HG03432 (cell line): ENCODE results near the gene RIMBP2.

Experiments used
- ATAC-seq: cut with Tn5 transposase; IDR thresholded peaks from one replicate; pipeline ENCODE4 v1.9.1; 2021; ENCODE audit warnings: mild to moderate bottlenecking, moderate library complexity; ENCODE audit not compliant: unreplicated experiment

Gene RIMBP2

DNA sequence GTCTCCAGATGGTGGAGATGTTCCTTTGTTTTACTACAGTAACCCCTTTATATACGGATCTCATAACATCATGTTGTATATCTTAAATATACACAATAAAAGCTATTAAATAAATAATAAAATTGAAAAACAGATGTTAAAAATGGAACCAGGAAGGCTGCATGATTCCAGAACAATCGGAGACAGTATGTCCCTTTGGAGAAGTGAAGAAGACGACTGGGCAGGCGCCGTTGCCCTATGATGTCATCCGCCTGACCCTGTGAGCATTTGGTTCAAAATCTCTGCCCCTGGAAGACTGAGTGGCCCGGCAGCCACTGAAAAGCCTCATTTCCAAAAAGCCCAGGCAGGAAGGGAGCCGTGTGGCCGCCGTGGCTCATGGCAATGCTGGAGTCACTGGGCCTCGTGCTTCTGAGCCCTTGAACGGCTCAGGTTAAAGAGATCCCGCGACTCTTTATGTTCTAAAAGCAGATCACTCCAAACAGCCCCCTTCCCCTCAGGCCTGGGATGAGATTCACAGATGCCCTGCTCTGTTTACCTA is 30.8 kb downstream of the RIMBP2 start:
- ATAC-seq: no peak

DNA sequence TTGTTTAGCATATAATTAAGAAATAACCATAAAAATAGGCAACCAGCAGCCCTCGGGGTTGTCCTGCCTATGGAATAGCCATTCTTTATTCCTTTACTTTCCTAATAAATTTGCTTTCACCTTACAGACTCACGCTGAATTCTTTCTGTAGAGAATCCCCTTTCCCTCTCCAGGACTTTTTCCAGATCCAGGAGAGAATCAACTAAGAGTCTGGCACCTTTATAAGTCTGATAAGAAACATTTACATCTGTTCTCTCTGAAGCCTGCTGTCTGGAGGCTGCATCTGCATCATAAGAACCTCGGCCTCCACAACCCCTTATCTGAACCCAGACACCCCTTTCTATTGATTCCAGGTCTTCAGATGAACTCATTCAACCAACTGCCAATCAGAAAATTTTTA is 32.3 kb downstream of the RIMBP2 start:
- no peak for ATAC-seq

DNA sequence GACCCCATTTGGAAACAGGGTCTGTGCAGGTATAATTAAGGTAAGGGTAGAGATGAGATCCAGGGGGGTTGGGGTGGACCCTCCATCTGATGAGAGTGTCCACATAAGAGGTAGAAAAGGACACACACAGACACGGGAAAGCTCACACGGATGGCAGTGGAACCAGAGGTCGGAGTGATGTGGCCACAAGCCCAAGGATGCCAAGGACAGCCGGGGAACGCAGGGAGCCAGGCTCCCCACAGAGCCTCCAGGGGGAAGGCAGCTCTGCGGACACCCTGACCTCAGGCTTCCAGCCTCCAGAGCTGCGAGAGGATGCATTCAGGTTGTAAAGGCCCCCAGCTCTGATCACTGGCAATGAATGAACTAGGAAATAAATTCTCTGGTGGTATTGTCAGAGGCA is 33.0 kb downstream of the RIMBP2 start:
- no peak for ATAC-seq

DNA sequence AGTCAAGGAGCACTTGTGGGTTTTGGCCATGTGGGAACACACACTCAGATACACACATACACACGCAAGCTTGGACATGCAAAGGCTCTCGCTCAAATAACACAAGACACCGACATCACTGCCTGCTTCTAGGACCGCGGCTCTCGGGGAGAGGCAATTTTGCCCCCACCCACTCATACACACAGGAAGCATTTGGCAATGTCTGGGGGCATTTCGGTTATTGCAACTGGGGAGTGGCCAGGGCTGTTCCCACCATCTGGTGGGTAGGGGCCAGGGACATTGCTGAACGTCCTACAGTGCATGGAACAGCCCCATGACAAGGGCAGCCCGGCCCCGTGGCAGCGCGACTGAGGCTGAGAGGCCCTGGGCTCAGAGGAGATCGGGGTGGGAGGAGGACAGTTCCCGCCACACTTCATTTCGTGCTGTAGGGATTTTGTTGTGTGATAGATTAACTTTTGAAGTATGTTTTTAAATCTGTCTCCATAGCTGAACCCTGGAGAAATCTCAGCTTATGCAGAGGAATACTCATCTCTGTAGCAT is 35.6 kb downstream of the RIMBP2 start:
- ATAC-seq: no peak

DNA sequence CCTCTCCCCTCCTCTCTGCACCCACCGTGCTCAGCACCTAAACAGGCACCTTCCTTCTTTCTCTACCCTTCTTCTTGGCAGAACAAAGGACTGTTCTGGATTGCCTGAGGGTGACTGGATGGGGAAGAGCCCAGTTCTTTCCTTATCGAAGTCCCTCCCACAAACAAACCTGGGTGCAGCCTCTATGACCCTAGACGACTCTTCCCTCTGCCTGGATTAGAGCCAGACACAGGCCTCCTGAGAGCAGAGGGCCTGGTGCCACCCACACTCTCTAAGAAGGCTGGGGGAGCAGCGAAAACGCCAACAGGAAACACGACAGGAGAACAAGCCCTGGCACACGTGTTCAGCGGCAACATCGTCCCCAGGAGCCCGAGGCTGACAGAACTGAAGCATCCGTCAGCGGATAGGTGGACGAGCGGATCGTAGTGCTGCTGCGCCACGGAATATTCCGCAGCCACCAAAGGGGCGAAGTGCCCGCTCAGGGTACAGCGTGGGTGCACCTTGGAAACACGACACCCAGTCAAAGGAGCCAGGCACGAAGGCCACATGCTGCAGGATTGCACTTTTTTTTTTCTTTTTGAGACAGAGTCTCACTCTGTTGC is 38.0 kb downstream of the RIMBP2 start:
- ATAC-seq: no peak

DNA sequence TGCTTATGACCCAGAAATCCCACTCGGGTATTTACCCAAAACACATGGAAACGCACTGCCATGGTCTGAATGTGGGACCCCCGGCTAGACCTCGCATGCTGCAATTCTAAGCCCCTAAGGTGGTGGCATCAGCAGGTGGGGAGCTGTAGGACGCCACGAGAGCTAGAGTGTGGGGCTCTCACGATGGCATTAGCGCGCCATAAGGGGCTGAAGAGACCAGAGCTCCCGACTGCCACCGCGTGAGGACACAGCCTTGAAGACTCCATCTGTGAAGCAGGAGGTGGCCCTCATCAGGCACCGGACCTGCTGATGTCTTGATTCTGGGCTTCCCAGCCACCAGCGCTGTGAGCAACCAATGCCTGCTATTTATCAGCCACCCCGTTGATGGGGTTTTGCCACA is 40.3 kb downstream of the RIMBP2 start:
- no peak for ATAC-seq

DNA sequence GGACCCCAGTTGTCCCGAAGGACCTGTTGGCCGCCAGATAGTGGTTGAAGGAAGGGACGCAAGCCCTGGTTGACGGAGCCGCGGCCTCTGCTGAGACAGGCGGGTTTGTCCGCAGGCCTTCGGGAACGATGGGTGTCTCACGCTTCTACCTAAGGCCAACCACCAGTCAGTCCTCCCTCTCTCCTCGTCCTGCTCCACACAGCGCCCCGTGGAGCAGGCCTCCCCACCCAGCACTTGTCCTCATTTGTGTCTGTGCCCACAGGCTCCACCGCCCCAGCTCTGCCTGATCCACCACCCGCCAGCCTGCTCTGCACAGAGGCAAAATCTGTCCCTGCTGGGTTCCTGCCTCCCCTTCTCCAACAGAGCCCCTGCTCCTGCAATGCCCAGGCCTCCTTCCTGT is 41.0 kb downstream of the RIMBP2 start:
- no peak for ATAC-seq

DNA sequence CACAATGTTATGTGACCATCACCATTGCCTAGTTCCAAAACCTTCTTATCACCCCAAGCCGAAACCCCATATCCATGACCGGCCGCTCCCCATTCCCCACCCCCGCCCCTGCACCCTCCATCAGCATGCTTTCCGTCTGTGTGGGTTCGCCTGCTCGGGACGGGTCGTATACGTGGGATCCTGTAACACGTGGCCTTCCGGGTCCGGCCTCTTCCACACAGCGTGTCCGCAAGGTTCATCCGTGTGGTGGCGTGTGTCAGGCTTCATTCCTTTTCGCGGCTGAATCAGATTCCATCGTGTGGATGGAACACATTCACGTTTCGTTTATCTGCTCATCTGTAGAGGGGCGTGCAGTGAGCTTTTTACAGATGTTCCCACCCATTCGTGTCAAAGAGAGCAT is 41.4 kb downstream of the RIMBP2 start:
- no peak for ATAC-seq

DNA sequence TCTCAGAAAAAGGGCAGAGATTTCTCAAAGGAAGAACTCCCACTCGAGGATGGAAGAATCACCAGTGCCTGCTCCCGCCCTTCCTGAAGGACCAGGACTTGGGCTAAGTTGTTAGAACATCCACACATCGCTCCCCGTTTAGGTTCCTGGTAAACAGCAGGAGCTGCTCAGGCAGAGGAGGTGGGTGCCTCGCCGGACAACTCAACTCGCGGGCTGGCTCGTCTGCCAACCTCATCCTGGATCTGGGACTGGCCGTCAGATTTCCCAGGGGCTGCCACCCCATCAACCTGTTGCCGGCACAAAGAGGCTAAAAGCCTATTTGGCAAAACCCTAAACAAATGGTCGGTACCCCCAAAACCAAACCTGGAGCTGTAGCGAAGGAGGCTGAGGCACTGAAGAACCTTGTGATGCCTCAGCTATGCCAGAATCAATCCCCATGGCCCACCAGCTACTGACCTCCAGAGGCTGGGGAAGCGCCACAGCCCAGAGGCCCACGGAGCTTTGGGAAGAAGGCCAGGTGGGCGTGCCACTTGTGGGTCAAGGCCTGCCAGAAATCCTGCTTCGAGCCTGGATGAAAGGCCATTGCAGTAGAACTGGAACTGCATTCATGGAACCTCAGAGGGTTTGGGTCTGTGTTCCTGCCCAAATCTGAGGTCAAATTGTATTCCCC is 42.9 kb downstream of the RIMBP2 start:
- ATAC-seq: no peak

DNA sequence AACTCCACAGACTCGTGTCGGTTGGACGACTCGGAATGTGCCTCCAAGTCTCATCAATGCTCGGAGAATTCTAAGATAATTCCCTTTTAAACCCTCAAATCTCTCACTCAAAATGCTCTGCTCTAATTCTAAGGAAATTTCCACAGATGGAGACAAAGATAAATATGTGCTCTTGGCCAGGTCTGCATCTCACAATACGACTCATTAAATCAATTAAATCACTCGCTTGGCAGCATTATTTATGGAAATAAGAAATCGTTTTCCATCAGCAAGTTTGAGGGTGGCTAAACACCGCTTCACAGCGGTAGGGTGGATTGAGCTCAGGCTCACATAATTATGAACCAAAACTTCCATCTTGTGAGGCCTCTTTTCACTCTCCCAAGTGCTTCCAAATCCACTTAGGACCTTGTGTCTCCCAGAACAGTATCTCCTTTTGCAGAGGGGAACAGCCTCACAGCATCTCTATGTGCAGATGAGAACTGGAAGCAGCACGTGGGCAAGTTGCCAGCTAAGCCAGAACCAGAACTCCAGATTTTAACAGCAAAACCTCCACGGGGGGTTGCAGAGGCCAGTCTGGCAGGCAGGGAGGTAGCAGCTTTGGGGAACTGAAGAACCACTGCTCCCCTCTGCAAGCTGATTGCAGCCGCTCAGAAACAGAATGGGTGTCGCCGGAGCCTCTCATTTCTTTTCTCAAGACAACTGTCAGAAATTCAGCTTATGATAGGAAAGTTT is 43.8 kb downstream of the RIMBP2 start:
- ATAC-seq: no peak

DNA sequence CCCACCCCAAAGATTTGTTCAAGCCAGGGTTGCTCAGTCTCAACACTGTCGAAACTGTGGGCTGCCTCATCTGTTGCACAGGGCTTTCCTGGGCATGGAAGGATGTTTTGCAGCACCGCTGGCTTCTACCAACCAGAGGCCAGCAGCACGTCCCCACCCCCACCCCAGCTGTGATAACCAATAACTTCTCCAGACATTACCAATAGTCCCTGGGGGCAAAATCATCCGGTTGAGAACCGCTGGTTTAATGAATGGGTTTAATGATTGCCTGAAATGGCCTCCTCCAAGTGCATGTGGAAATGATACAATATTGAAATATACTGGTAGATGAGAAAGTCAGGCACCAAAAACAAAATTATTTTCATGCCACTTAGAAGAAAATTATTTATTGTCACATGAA is 44.5 kb downstream of the RIMBP2 start:
- no peak for ATAC-seq

DNA sequence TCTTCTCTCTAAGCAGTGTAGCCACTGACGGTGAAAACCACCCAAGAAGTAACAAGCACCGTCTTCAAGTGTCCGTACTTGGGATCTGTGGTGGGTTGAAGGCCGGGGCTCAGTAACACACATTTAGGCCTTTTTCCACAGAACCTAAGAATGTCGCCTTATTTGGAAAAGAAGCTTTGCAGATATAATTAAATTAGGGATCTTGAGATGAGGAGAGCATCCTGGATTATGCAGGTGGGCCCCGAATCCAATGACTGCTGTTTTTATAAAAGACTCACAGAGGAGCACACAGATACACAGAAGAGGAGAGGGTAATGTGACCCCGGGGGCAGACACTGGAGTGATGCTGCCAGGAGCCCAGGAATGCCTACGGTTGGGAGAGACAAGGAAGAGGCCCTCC is 46.3 kb downstream of the RIMBP2 start:
- no peak for ATAC-seq

DNA sequence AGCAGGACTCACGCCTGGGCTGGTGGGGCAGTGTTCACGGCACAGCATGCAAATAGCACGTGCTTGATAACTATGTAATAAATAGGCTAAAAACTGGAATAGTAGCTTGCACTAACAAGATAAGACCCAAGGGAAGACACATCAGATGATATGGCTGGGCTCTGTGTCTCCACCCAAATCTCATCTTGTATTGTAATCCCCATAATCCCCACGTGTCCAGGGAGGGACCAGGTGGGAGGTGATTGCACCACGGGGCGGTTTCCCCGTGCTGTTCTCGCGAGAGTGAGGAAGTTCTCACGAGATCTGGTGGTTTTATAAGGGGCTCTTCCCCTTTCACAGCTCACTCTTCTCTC is 46.9 kb downstream of the RIMBP2 start:
- ATAC-seq: no peak

DNA sequence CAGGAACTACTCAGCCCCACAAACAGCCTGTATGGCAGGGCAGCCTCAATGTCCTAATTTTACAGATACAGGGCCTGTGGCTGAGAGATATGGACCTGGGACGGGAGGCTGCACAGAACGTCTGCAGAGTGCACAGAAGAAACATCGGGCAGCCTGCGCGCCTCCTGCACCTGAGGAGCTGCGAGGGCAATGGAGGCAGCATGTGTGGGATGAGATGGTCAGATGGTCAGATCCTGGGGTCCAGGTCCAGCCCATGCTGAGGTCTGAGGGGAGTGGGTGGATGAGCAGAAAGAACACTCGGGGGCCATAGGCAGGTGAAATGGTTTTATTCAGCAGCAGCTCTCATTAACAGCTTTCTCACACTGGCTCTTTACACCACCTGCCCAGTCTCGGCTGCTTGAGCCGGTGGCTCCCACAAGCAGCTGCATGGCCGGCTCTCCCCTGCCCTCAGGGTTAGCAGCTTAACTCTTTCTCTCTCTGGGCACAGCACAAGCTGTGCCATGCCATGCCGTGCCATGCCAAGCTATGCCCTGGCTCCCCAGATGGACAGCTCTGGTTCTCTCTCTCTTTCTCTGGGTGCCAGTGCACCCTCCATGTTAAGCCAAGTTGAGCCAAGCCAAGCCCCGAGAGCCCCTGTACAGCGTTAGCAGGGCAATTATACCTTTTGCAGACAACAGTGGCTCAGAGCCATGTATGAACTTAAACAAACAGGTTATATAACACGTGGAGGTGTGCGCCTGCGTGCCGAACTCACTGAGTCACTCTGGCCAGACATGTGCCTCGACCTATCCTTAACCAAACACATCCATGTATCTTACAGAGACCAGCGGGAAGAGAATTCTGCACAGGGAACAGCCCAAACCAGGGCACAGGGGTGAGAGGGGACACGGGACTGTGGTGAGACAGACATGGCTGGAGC is 47.6 kb downstream of the RIMBP2 start:
- no peak for ATAC-seq

DNA sequence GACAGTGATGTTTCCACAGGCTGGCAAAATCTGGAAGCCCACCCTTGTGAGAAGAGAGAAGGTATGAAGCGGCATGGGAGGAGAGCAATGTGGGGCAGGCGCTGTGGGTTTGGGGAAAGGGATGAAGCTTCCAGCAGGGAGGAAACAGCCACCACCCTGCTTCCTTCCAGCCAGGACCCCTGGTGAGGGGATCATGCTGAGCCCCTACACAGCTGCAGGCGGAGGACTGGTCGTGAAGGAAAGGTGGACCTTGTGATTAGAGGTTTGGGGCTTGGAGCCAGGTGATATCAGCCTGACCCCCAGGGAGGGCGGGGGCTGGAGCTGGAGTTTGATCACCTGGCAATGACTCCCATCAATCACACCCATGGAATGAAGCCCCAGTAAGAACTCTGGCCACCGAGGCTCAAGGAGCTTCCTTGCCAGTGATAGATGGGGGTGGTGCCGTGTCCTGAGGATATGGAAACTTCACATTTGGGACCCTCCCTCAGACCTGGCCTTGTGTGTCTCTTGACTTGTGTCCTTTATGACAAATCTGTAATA is 48.6 kb downstream of the RIMBP2 start:
- no peak for ATAC-seq

DNA sequence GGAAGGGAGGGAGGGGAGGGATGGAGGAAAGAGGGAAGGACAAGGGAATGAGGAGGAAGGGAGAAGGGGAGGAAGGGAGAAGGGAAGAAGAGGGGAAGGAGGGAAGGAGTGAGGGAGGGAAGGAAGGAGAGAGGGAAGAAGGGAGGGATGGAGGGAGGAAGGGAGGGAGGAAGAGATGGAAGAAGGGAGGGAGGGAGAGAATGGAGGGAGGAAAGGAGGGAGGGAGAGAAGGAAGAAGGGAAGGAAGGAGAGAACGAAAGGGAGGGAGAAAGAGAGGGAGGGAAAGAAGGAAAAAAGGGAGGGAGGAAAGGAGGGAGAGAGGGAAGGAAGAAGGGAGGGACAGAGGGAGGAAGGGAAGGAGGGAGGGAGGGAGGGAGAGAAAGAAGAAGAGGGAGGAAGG is 49.5 kb downstream of the RIMBP2 start:
- ATAC-seq: no peak

DNA sequence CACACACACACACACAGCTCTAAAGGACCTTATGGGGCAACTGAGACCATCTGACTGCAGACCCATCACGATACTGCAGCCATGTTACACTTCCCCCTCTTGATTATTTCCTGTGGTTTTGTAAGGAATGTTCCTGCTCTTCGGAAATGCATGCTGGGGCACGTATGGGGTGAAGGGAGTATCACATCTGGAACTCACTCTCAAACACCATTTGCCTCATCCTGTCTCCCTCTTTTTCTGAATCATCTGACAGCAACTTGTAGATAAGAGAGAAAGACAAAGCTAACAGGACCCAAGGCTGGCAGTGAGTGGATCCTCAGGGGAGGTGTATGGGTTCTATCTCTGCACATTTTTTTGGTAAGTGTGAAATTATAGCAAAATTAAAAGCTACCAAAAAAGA is 50.3 kb downstream of the RIMBP2 start:
- no peak for ATAC-seq

DNA sequence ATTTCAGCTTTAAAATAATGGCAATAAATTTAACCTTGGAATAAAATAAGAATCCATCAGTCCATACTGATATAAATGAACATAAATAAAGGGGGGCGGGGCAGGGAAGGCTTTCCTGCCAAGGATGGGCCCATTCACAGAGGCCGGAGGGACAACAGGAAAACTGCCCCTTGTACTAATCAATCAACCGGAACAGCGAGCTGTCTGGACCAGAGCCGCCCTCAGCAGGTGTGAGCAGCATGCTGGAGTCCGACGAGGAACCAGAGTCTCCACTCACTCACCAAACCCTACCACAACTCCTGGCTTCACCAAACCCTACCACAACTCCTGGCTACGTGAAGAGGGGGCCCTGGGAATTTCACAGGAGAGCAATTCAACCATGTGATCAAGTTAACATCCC is 51.3 kb downstream of the RIMBP2 start:
- no peak for ATAC-seq

DNA sequence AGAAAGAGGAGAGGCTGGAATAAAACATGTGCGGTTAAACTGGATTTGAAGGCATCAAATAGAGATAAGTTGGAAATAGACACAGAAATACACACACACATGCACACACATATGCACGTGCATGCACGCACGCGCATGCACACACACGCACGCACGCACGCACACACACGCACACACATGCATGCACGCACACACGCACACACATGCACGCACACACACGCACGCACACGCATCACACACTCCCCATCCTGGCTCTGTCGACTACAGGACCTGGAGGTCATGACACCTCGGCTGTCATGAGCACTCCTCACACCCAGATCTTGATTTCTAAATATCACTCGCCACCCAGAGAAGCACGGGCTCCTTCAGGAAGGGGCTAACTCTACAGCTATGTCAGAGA is 51.8 kb downstream of the RIMBP2 start:
- no peak for ATAC-seq

DNA sequence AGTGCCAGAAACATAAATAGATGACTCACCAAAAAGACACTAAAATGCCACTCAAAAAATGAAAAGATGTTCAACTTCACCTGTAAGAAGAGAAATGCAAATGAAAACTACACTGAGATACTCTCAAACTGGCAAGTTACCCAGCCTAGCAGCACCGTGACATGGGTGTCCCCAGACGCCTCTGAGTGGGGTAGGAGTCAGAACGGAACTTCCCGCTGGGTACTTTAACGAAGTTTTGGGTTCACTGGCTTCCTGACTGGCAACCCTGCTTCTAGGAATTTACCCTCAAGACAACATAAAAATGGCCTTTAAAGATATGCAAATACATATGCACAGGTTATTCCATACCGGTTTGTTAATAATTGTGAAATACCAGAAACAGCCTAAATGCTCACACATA is 52.6 kb downstream of the RIMBP2 start:
- ATAC-seq: peak; percentile 57
